BE2C (cell line): ENCODE data around the gene CABP1.

Source experiments
- DNase-seq: peaks from one replicate; pipeline ENCODE4 v3.0.0-alpha.2; 2020
- H3K27me3 ChIP-seq: fragments of 250-450 bp; sonication (Bioruptor Pico); 2 replicates; pipeline ENCODE4 v1.5.1; 2020; ENCODE audit warnings: mild to moderate bottlenecking
- H3K36me3 ChIP-seq: fragments of 250-450 bp; sonication (Bioruptor Pico); 2 replicates; pipeline ENCODE4 v1.5.1; 2020; ENCODE audit warnings: mild to moderate bottlenecking
- H3K4me1 ChIP-seq: fragments of 250-450 bp; sonication (Bioruptor Pico); 2 replicates; pipeline ENCODE4 v1.5.1; 2020
- H3K4me3 ChIP-seq: 2 replicates; pipeline ENCODE4 v1.5.1; 2011; ENCODE audit warnings: low read depth, low read length
- H3K9me3 ChIP-seq: fragments of 250-450 bp; sonication (Bioruptor Pico); 2 replicates; pipeline ENCODE4 v1.5.1; 2020
- TF ChIP-seq, protein P1 (sequence below): IDR thresholded peaks from 2 replicates; pipeline ENCODE4 v1.5.1; 2012; ENCODE audit warnings: mild to moderate bottlenecking, low read depth, low read length

Gene CABP1

DNA sequence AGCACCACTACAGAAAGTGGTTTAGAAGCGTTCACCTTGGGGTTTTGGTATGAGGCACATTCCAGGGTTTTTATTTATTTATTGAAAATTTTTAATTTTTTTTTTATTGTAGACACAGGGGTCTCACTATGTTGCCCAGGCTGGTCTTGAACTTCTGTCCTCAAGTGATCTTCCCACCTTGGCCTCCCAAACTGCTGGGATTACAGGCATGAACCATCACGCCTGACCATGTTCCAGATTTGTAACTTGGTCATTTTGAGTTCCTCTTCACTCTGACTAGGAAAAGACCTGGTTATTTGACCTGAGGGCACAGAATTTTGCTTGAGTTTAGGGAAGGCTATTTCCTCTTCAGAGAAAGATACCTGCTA lies 49.6 kb downstream of the CABP1 start:
- peaks cover 21% of the 10 kb centered on the region for H3K36me3 ChIP-seq
- H3K4me1 ChIP-seq = no peaks in the 10 kb centered on the region
- no peak overlapping the region for H3K4me3 ChIP-seq
- no peak for DNase-seq
- TF ChIP-seq, protein P1, sequence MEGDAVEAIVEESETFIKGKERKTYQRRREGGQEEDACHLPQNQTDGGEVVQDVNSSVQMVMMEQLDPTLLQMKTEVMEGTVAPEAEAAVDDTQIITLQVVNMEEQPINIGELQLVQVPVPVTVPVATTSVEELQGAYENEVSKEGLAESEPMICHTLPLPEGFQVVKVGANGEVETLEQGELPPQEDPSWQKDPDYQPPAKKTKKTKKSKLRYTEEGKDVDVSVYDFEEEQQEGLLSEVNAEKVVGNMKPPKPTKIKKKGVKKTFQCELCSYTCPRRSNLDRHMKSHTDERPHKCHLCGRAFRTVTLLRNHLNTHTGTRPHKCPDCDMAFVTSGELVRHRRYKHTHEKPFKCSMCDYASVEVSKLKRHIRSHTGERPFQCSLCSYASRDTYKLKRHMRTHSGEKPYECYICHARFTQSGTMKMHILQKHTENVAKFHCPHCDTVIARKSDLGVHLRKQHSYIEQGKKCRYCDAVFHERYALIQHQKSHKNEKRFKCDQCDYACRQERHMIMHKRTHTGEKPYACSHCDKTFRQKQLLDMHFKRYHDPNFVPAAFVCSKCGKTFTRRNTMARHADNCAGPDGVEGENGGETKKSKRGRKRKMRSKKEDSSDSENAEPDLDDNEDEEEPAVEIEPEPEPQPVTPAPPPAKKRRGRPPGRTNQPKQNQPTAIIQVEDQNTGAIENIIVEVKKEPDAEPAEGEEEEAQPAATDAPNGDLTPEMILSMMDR = no peak
- no peaks in the 10 kb centered on the region for H3K9me3 ChIP-seq
- H3K27me3 ChIP-seq = no peaks in the 10 kb centered on the region

DNA sequence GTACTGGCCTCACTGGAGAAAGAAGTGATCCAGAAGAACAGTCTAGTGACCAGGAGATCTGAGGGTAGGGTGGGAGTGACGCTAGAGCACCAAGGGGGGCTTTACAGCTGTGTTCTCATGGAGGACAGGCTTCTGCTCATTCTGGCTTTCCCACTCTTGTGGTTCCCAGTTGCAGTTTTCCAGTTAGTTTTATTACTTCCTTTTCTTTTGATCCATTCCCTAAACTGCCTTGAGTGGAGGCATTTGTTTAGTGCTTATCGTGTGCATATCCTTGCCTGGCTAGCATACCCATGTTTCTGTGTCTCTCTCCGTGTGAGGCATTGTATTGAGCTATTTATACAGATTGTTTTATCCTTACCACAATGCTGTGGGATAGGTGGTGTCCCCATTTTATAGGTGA lies 50.6 kb downstream of the CABP1 start:
- TF ChIP-seq, protein P1 = no peak
- no peak for DNase-seq
- Histone ChIP-seq H3K36me3 (peaks cover 30% of the 10 kb centered on the region), H3K4me3 (no peak overlapping the region), H3K27me3 (no peaks in the 10 kb centered on the region), H3K9me3 (no peaks in the 10 kb centered on the region), H3K4me1 (no peaks in the 10 kb centered on the region)

DNA sequence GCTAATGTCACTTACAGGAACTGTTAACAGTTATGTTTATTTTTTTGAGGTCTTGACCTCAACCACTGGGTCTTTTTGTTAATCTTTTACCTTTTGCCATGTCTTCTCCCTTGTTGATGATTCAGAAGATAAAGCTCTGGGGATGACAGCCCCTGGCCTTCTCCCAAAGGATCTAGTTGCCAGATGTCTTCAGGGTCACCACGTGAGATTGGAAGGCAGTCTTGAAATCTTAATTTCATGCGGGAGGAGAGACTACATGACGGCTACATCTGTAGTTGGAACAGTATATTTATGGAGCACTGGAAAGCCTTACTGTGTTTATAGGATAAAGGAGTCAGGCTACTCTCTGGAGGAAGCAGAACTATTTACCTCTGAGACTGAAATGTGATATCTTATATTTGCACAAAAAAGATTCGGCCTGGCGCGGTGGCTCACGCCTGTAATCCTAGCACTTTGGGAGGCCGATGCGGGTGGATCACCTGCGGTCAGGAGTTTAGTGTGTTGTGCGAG lies 52.2 kb downstream of the CABP1 start:
- Histone ChIP-seq H3K4me1 (no peaks in the 10 kb centered on the region), H3K9me3 (no peaks in the 10 kb centered on the region), H3K27me3 (no peaks in the 10 kb centered on the region), H3K4me3 (no peak overlapping the region), H3K36me3 (peaks cover 46% of the 10 kb centered on the region)
- TF ChIP-seq, protein P1 = no peak
- DNase-seq = no peak

DNA sequence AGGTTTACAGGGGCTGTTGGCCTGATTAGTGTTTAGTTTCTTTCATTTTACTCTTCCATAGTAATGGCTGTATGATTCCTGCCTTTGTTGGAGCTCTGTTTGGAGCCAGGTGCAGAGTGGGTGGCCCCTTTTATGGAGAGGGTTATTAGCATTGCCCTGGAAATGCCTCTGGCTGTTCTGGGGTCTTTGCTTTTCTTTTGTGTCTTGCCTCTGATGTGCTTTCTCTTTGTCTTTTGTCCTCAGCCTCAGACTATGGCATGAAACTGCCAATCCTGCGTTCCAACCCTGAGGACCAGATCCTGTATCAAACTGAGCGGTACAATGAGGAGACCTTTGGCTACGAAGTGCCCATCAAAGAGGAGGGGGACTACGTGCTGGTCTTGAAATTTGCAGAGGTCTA lies 53.4 kb downstream of the CABP1 start:
- Histone ChIP-seq H3K4me3 (no peak overlapping the region), H3K27me3 (no peaks in the 10 kb centered on the region), H3K4me1 (no peaks in the 10 kb centered on the region), H3K36me3 (peaks cover 59% of the 10 kb centered on the region), H3K9me3 (no peaks in the 10 kb centered on the region)
- DNase-seq = no peak
- TF ChIP-seq, protein P1 = no peak

DNA sequence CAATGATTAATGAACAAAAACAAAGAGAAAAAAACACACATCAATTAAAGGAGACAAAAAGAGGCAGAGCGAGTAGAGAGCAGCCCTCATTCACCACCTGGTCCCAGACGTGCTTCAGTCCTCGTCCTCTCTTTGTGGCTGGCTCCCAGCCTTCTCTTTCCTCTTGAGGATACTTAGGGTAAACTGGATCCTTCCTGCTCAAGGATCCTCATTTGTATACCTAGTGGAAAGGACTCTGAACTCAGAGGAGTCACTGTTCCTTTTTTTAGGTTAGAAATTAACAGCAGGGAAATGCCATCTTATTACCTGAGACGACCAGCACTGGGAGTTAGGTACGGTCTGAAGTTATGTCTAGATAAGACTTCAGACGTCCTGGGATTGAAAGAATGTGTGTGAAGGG lies 56.2 kb downstream of the CABP1 start:
- TF ChIP-seq, protein P1 = no peak
- Histone ChIP-seq H3K4me3 (no peak overlapping the region), H3K4me1 (no peaks in the 10 kb centered on the region), H3K27me3 (no peaks in the 10 kb centered on the region), H3K9me3 (no peaks in the 10 kb centered on the region), H3K36me3 (peaks cover 83% of the 10 kb centered on the region)
- DNase-seq = no peak

DNA sequence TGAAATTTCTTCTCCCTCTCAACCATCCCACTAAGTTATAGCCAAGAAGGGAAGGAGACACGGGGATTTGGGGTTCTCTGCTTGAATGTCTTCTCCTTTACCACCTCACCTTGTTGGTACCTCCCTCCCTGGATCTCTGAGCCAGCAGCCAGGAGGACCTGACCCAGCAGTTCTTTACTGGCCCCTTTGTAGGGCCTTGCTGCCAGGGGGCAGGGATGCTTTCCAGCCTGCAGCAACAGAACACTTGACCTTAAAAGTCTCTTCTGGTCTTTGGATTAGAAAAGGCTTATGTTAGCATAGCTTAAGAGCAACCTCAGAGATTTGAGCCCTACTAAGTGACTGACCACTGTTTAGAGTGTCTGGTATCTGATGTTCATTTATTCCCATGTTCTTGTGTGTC lies 56.9 kb downstream of the CABP1 start:
- H3K4me1 ChIP-seq = no peaks in the 10 kb centered on the region
- H3K36me3 ChIP-seq = peaks cover 86% of the 10 kb centered on the region
- DNase-seq = no peak
- H3K9me3 ChIP-seq = no peaks in the 10 kb centered on the region
- no peaks in the 10 kb centered on the region for H3K27me3 ChIP-seq
- no peak overlapping the region for H3K4me3 ChIP-seq
- TF ChIP-seq, protein P1 = no peak
